Astrocyte (in vitro differentiated cells and primary cell): Measurements from ENCODE around the gene FEM1B.

Source experiments
- CTCF ChIP-seq: IDR thresholded peaks from 2 replicates; pipeline ENCODE4 v1.5.1; 2011; ENCODE audit warnings: low read depth, mild to moderate bottlenecking, inconsistent platforms, low read length, moderate library complexity; ENCODE audit not compliant: insufficient read depth
- EZH2 ChIP-seq: IDR thresholded peaks from 2 replicates; pipeline ENCODE4 v1.6.1; 2012; ENCODE audit warnings: mild to moderate bottlenecking, low read length, inconsistent platforms; ENCODE audit not compliant: insufficient read depth

- no peak for TF ChIP-seq CTCF
- no peak for TF ChIP-seq EZH2
These were observed 31.5 kb downstream of the FEM1B start for GRCh38 chr15:68309024-68309423.
